DND-41 (cell line): Measurements from ENCODE around the gene SPINDOC.

ENCODE experiments used
- CTCF ChIP-seq: IDR thresholded peaks from 2 replicates; pipeline ENCODE4 v1.5.1; 2012; ENCODE audit warnings: borderline replicate concordance, low read length, moderate library complexity, mild to moderate bottlenecking; ENCODE audit not compliant: poor library complexity, severe bottlenecking; ENCODE audit errors: extremely low read depth
- EZH2 ChIP-seq: IDR thresholded peaks from 3 replicates; pipeline ENCODE4 v1.6.1; 2012; ENCODE audit warnings: borderline replicate concordance, low read depth, mild to moderate bottlenecking, moderate library complexity, low read length, inconsistent platforms; ENCODE audit not compliant: severe bottlenecking

- TF ChIP-seq EZH2 (no peak), CTCF (no peak)
Observed at GRCh38 chr11:63805844-63806415, 7.3 kb upstream of the SPINDOC start.
